K562 (cell line): ENCODE data around the gene BRAT1. TPM values are rescaled to one million over a fixed set of nuclear protein-coding genes. Genes with fewer than 3 reads are reported as not detected.
A peak's percentile ranks its signal among the peaks of the same experiment; 100 is the strongest.

Experiments
- AFF4 ChIP-seq: sonication (generic); formaldehyde crosslinking; IDR thresholded peaks from 2 replicates; pipeline ENCODE4 v1.8.0; 2023; ENCODE audit warnings: mild to moderate bottlenecking, missing genetic modification reagents
- ATF4 ChIP-seq: fragments of 450-650 bp; formaldehyde crosslinking; IDR thresholded peaks from 2 replicates; pipeline ENCODE4 v1.4.0; 2022; ENCODE audit warnings: mild to moderate bottlenecking, moderate library complexity
- BRD4 ChIP-seq: fragments of 200-600 bp; sonication (generic); IDR thresholded peaks from 2 replicates; pipeline ENCODE4 v1.6.1; 2017; ENCODE audit warnings: inconsistent platforms
- CHD1 ChIP-seq: fragments of 200-600 bp; sonication (generic); IDR thresholded peaks from one replicate; pipeline ENCODE4 v1.6.1; 2012; ENCODE audit warnings: mild to moderate bottlenecking, moderate library complexity, low read length, inconsistent platforms
- ETS2 ChIP-seq: IDR thresholded peaks from 2 replicates; pipeline ENCODE4 v1.6.1; 2016; ENCODE audit warnings: borderline replicate concordance, missing genetic modification characterization, mild to moderate bottlenecking, moderate library complexity, missing compliant biosample characterization; ENCODE audit not compliant: poor library complexity, severe bottlenecking
- FOXA3 ChIP-seq, 2 experiments: fragments of 450-650 bp in 1 of 2; sonication (generic) in 1 of 2; formaldehyde crosslinking; IDR thresholded peaks in 1 of 2; conservative IDR thresholded peaks in 1 of 2; 2 replicates each; pipeline versions ENCODE4 v1.4.0 to v1.8.0; 2020 to 2022; ENCODE audit warnings: mild to moderate bottlenecking in 2 of 2, missing genetic modification reagents in 1 of 2
- FOXP4 ChIP-seq: sonication (generic); formaldehyde crosslinking; IDR thresholded peaks from 2 replicates; pipeline ENCODE4 v1.8.0; 2022; ENCODE audit warnings: mild to moderate bottlenecking, missing genetic modification reagents, borderline replicate concordance
- HDAC1 ChIP-seq, 2 experiments: fragments of 450-650 bp; IDR thresholded peaks; 2 replicates each; pipeline ENCODE4 v1.6.1; 2016 to 2017; ENCODE audit warnings: inconsistent platforms in 1 of 2, mild to moderate bottlenecking in 1 of 2, moderate library complexity in 1 of 2
- KAT8 ChIP-seq: fragments of 450-650 bp; IDR thresholded peaks from 2 replicates; pipeline ENCODE4 v1.6.1; 2016; ENCODE audit warnings: low read depth, mild to moderate bottlenecking
- KLF13 ChIP-seq: fragments of 450-650 bp; IDR thresholded peaks from 2 replicates; pipeline ENCODE4 v1.6.1; 2016; ENCODE audit warnings: missing genetic modification characterization, low read depth, mild to moderate bottlenecking, missing compliant biosample characterization, moderate library complexity, borderline replicate concordance
- KLF6 ChIP-seq: fragments of 250-450 bp; sonication (Bioruptor Pico); IDR thresholded peaks from 2 replicates; pipeline ENCODE4 v1.4.0; 2020; ENCODE audit warnings: mild to moderate bottlenecking, moderate library complexity, borderline replicate concordance
- NCOA4 ChIP-seq: fragments of 450-650 bp; IDR thresholded peaks from 2 replicates; pipeline ENCODE4 v1.6.1; 2018; ENCODE audit warnings: mild to moderate bottlenecking; ENCODE audit not compliant: partially characterized antibody
- NONO ChIP-seq, 2 experiments: fragments of 200-400 bp in 1 of 2; fragments of 450-650 bp in 1 of 2; formaldehyde crosslinking in 1 of 2; IDR thresholded peaks; 2 replicates each; pipeline ENCODE4 v1.6.1; 2017; ENCODE audit warnings: low read depth in 2 of 2, mild to moderate bottlenecking in 2 of 2, moderate library complexity in 2 of 2, low read length in 1 of 2
- NR2C1 ChIP-seq, 2 experiments: fragments of 450-650 bp; IDR thresholded peaks; 2 replicates each; pipeline ENCODE4 v1.6.1; 2017; ENCODE audit warnings: mild to moderate bottlenecking in 2 of 2, antibody characterized with exemption in 1 of 2, inconsistent platforms in 1 of 2, missing compliant biosample characterization in 1 of 2, missing genetic modification characterization in 1 of 2
- SMARCE1 ChIP-seq: fragments of 450-650 bp; IDR thresholded peaks from 2 replicates; pipeline ENCODE4 v1.7.1; 2016; ENCODE audit warnings: mild to moderate bottlenecking
- SREBF1 ChIP-seq: fragments of 150-350 bp; IDR thresholded peaks from 2 replicates; pipeline ENCODE4 v1.6.1; 2014; ENCODE audit warnings: antibody characterized with exemption, low read depth, low read length, borderline replicate concordance
- ZEB2 ChIP-seq: fragments of 450-650 bp; IDR thresholded peaks from 2 replicates; pipeline ENCODE4 v1.6.1; 2016
- ZNF740 ChIP-seq, 3 experiments: fragments of 200-800 bp in 1 of 3; sonication (Bioruptor generic) in 1 of 3; sonication (generic) in 1 of 3; formaldehyde crosslinking in 1 of 3; IDR thresholded peaks; 2 replicates each; pipeline versions ENCODE4 v1.6.1 to v1.8.0; 2016 to 2022; ENCODE audit warnings: mild to moderate bottlenecking in 2 of 3, missing compliant biosample characterization in 2 of 3, missing genetic modification characterization in 2 of 3, missing genetic modification reagents in 1 of 3
- polyA plus RNA-seq, 8 experiments: library from polyadenylated mRNA; depleted of rRNA in 4 of 8; stranded (reverse) in 5 of 8; unstranded in 3 of 8; fragments of >200 nt; fragmentation: Nextera tagmentation in 2 of 8; fragmentation: Illumina TruSeq in 1 of 8; extraction: Ambion mirVana in 2 of 8; extraction: Trizol in 1 of 8; gene quantifications; 2 replicates each; pipeline versions ENCODE4 v1.2.1 to v1.2.3, GENCODE V29; 2011 to 2014; ENCODE audit warnings: inconsistent platforms in 1 of 8, missing spikeins in 1 of 8
- total RNA-seq, 7 experiments: library from RNA; depleted of rRNA in 6 of 7; stranded (reverse); fragments of >200 nt in 6 of 7; fragmentation: Illumina TruSeq in 2 of 7; extraction: Trizol in 2 of 7; gene quantifications; 2 replicates each; pipeline versions ENCODE4 v1.2.1 to v1.2.3, GENCODE V29; 2011 to 2021; ENCODE audit warnings: low replicate concordance in 1 of 7

BRAT1 gene
- total and polyA plus RNA-seq, 9 of the 15 experiments (the other 6 are each of a cell fraction or from before 2014, with no cell fraction given) = 0.13 to 49.6 (median 10.5) TPM

- TF ChIP-seq FOXP4 (CRISPR knock-in tag) (no peak), KAT8 (no peak), SREBF1 (no peak), HDAC1 (IDR thresholded peaks at IDR 0.05) (peak in 1 of 2 experiments; percentile 28; a peak in 1 of 4 replicates), ZNF740 (CRISPR knock-in tag; IDR thresholded peaks at IDR 0.05) (peak; percentile 65; the same call in 1 of the 2 replicates), ZNF740 (tag; IDR thresholded peaks at IDR 0.05) (peak in 1 of 2 experiments; percentile 72; a peak in 1 of 4 replicates), KLF13 (tag) (no peak), CHD1 (no peak), NONO (IDR thresholded peaks at IDR 0.05; ENCODE audit: low read depth in 2 of 2, low read length in 1 of 2) (no peak), ETS2 (tag) (no peak), NR2C1 (IDR thresholded peaks at IDR 0.05) (no peak), NR2C1 (tag; IDR thresholded peaks at IDR 0.05) (no peak), KLF6 (no peak), NCOA4 (no peak), ATF4 (CRISPR knock-in tag) (no peak), AFF4 (CRISPR knock-in tag) (no peak), ZEB2 (no peak), BRD4 (no peak), FOXA3 (CRISPR knock-in tag; conservative IDR thresholded peaks at IDR 0.05 in 1 of 2, IDR thresholded peaks at IDR 0.05 in 1 of 2) (no peak), SMARCE1 (no peak)
Measured at GRCh38 chr7:2559283-2559950, 4.1 kb upstream of the BRAT1 start (continued).
